ENCODE data around the gene HAND1. TPM values are rescaled to one million over a fixed set of nuclear protein-coding genes. Genes with fewer than 3 reads are reported as not detected.

Gene HAND1
- total and polyA plus RNA-seq, 9 of the 15 experiments (the other 6 are each of a cell fraction or from before 2014, with no cell fraction given) = not detected

GRCh38 chr5:154466671-154467070 is 11.4 kb downstream of the HAND1 start:
- intact Hi-C loops (cut with micrococcal nuclease) = loop anchor here (1.0 to 5.0 kb wide), 4 partner anchors 110 to 494 kb away; no protein-coding TSS in a partner anchor
- Histone ChIP-seq H3K9me1 (ENCODE audit: control insufficient read depth, insufficient read depth, low read length) (no peaks in the 10 kb centered on the region), H3K9me3 (replicated peaks; ENCODE audit: control insufficient read depth, insufficient read depth, low read depth, low read length) (no peaks in the 10 kb centered on the region), H3K4me1 (replicated peaks in 1 of 2; ENCODE audit: control insufficient read depth in 2 of 2, insufficient read depth in 2 of 2, low read length in 2 of 2) (no peaks in the 10 kb centered on the region), H2AFZ (ENCODE audit: low read depth, low read length) (no peak overlapping the region), H3K27me3 (ENCODE audit: control insufficient read depth in 2 of 2, insufficient read depth in 2 of 2, low read length in 2 of 2) (peaks cover 13 to 14% of the 10 kb centered on the region in 2 experiments), H3K4me3 (no peak overlapping the region), H3K9ac (ENCODE audit: insufficient read depth in 1 of 2, low read depth in 2 of 2, low read length in 2 of 2) (no peak overlapping the region), H3K4me2 (ENCODE audit: insufficient read depth, low read length) (no peak overlapping the region), H3K79me2 (ENCODE audit: control insufficient read depth, insufficient read depth, low read length) (no peaks in the 10 kb centered on the region), H4K20me1 (replicated peaks; ENCODE audit: control insufficient read depth, insufficient read depth, low read length) (0 out of 2 replicates have a peak, but pooled peaks cover 2% of the 10 kb centered on the region), H3K27ac (ENCODE audit: extremely low read depth, low read depth, low read length) (no peak overlapping the region), H3K36me3 (ENCODE audit: control insufficient read depth, insufficient read depth, low read length) (no peaks in the 10 kb centered on the region)
- 0% methylated on average over 5 of the region's 5 CpGs for WGBS (ENCODE audit: insufficient coverage, low coverage, missing lambda C conversion rate)
- BruUV-seq (replicated peaks) = no TSS peak
- in situ Hi-C loops (cut with MboI) = loop anchor here (5.0 kb wide), 1 partner anchor 141 kb away; no protein-coding TSS in a partner anchor
- FAIRE-seq (no peak), DNase-seq (ENCODE audit: extremely low read depth in 1 of 4, low spot score in 3 of 4) (no peak), ATAC-seq (no peak)
- ChIA-PET POLR2A (interaction anchor here (0.7 kb wide), 2 partner anchors 111 to 1364 kb away, joined by 4 read pairs; no protein-coding TSS in a partner anchor), CTCF (ENCODE audit: low intra/inter-chr PET ratio) (interaction anchor here (0.6 kb wide), 1 partner anchor 350 kb away, joined by 3 read pairs; no protein-coding TSS in a partner anchor)
- TF ChIP-seq EGR1 (conservative IDR thresholded peaks at IDR 0.05) = no peak
- TF ChIP-seq HOMEZ (CRISPR knock-in tag; IDR thresholded peaks at IDR 0.05) = no peak
- TF ChIP-seq POLR2AphosphoS2 (IDR thresholded peaks at IDR 0.05; ENCODE audit: low read length) = no peak

- Histone ChIP-seq H3K27ac (ENCODE audit: extremely low read depth, low read depth, low read length) (no peak overlapping the region), H4K20me1 (replicated peaks; ENCODE audit: control insufficient read depth, insufficient read depth, low read length) (0 out of 2 replicates have a peak, but pooled peaks cover 2% of the 10 kb centered on the region), H3K9me3 (replicated peaks; ENCODE audit: control insufficient read depth, insufficient read depth, low read depth, low read length) (no peaks in the 10 kb centered on the region; the same call in 1 of the 2 replicates), H3K79me2 (ENCODE audit: control insufficient read depth, insufficient read depth, low read length) (no peaks in the 10 kb centered on the region), H3K4me2 (ENCODE audit: insufficient read depth, low read length) (no peak overlapping the region), H3K9ac (ENCODE audit: insufficient read depth in 1 of 2, low read depth in 2 of 2, low read length in 2 of 2) (no peak overlapping the region), H3K4me1 (replicated peaks in 1 of 2; ENCODE audit: control insufficient read depth in 2 of 2, insufficient read depth in 2 of 2, low read length in 2 of 2) (no peaks in the 10 kb centered on the region), H3K4me3 (no peak overlapping the region), H3K9me1 (ENCODE audit: control insufficient read depth, insufficient read depth, low read length) (no peaks in the 10 kb centered on the region), H3K36me3 (ENCODE audit: control insufficient read depth, insufficient read depth, low read length) (no peaks in the 10 kb centered on the region), H3K27me3 (ENCODE audit: control insufficient read depth in 2 of 2, insufficient read depth in 2 of 2, low read length in 2 of 2) (peaks cover 8 to 10% of the 10 kb centered on the region in 2 experiments), H2AFZ (ENCODE audit: low read depth, low read length) (no peak overlapping the region)
- in situ Hi-C loops (cut with MboI) = loop anchor here (5.0 kb wide), 1 partner anchor 141 kb away; no protein-coding TSS in a partner anchor
- DNase-seq (ENCODE audit: extremely low read depth in 1 of 4, low spot score in 3 of 4) (no peak), ATAC-seq (no peak), FAIRE-seq (no peak)
- intact Hi-C loops (cut with micrococcal nuclease) = loop anchor here (5.0 kb wide), 2 partner anchors 394 to 494 kb away; no protein-coding TSS in a partner anchor
- POLR2A ChIA-PET = interaction anchor here (0.6 to 1.0 kb wide), 3 partner anchors 9 to 1364 kb away, joined by 3 to 4 read pairs (median 4); no protein-coding TSS in a partner anchor
- BruUV-seq (replicated peaks) = no TSS peak
- CTCF ChIA-PET (ENCODE audit: low intra/inter-chr PET ratio) = no interaction called here
- WGBS (ENCODE audit: insufficient coverage, low coverage, missing lambda C conversion rate) = 2% methylated on average over 5 of the region's 5 CpGs
- TF ChIP-seq ZNF445 (CRISPR knock-in tag; IDR thresholded peaks at IDR 0.05; ENCODE audit: low read depth) (no peak), CCNT2 (IDR thresholded peaks at IDR 0.05; ENCODE audit: borderline replicate concordance, extremely low read depth, insufficient read length, low read depth, low read length) (no peak), ATF4 (CRISPR knock-in tag; IDR thresholded peaks at IDR 0.05) (no peak), POLR2B (IDR thresholded peaks at IDR 0.05; ENCODE audit: low read depth, partially characterized antibody) (no peak), ZNF41 (CRISPR knock-in tag; conservative IDR thresholded peaks at IDR 0.05) (no peak), KDM2B (CRISPR knock-in tag; IDR thresholded peaks at IDR 0.05) (no peak), DLX4 (CRISPR knock-in tag; IDR thresholded peaks at IDR 0.05) (no peak), ZNF717 (CRISPR knock-in tag; IDR thresholded peaks at IDR 0.05) (no peak), PHB2 (IDR thresholded peaks at IDR 0.05; ENCODE audit: low read depth) (no peak), ZNF24 (IDR thresholded peaks at IDR 0.05) (no peak), RBM22 (IDR thresholded peaks at IDR 0.05; ENCODE audit: low read depth, low read length, poor library complexity, severe bottlenecking) (no peak)
These were observed 11.9 kb downstream of the HAND1 start for GRCh38 chr5:154466147-154466546.
